Kidney (tissue), 14 donors: ENCODE results near the gene KCNG2. TPM values are rescaled to one million over a fixed set of nuclear protein-coding genes. Genes with fewer than 3 reads are reported as not detected.

ENCODE experiments used
- DNase-seq, 5 donors: peaks; one replicate each; pipeline ENCODE4 v3.0.0-alpha.2; 2013 to 2020
- FAIRE-seq: peaks from 2 replicates; lab custom pipeline; 2012; peaks lifted over from hg19 to GRCh38; lab: Jason Lieb, UNC
- H3K27ac ChIP-seq, 2 donors: one replicate each; pipeline ENCODE4 v1.7.0; 2013; ENCODE audit warnings: low read depth in 2 of 2, low read length in 2 of 2, inconsistent platforms in 1 of 2
- H3K27me3 ChIP-seq: one replicate; pipeline ENCODE4 v1.7.1; 2013; ENCODE audit warnings: low read length, inconsistent platforms; ENCODE audit not compliant: control insufficient read depth, insufficient read depth
- H3K36me3 ChIP-seq, 3 donors: one replicate each; pipeline versions ENCODE4 v1.7.0 to v1.7.1; 2013; ENCODE audit warnings: low read length in 3 of 3, control low read depth in 1 of 3, inconsistent platforms in 1 of 3; ENCODE audit not compliant: insufficient read depth in 3 of 3, control insufficient read depth in 2 of 3
- H3K4me1 ChIP-seq, 3 donors: one replicate each; pipeline versions ENCODE4 v1.7.0 to v1.7.1; 2013; ENCODE audit warnings: low read length in 3 of 3, inconsistent platforms in 1 of 3, low read depth in 1 of 3; ENCODE audit not compliant: control insufficient read depth in 2 of 3, insufficient read depth in 2 of 3
- H3K4me3 ChIP-seq, 3 donors: one replicate each; pipeline versions ENCODE4 v1.7.0 to v1.8.1; 2013; ENCODE audit warnings: low read length in 3 of 3, control low read depth in 1 of 3, inconsistent platforms in 1 of 3
- H3K9ac ChIP-seq, 3 donors: one replicate each; pipeline versions ENCODE4 v1.7.0 to v1.7.1; 2013; ENCODE audit warnings: low read length in 3 of 3, control low read depth in 1 of 3, inconsistent platforms in 1 of 3
- H3K9me3 ChIP-seq, 3 donors: one replicate each; pipeline versions ENCODE4 v1.7.0 to v1.7.1; 2013; ENCODE audit warnings: low read length in 3 of 3, control low read depth in 1 of 3, inconsistent platforms in 1 of 3; ENCODE audit not compliant: control insufficient read depth in 2 of 3, insufficient read depth in 1 of 3
- CTCF ChIP-seq: IDR thresholded peaks from 3 replicates; pipeline ENCODE4 v1.5.1; 2012; ENCODE audit warnings: mild to moderate bottlenecking, moderate library complexity, borderline replicate concordance; ENCODE audit not compliant: insufficient read depth; ENCODE audit errors: extremely low read depth
- intact Hi-C: fragments of 100-400 bp; cut with DNase I; formaldehyde crosslinking; loops from one replicate; pipeline ENCODE4 v1.11.1; 2022
- polyA plus RNA-seq: library from polyadenylated mRNA; stranded (reverse); fragments of 350-450 nt; fragmentation: Illumina TruSeq; extraction: RNeasy Lipid Tissue Mini Kit (QIAGEN cat#74804); gene quantifications from one replicate; pipeline ENCODE4 v1.2.3, GENCODE V29; 2014; ENCODE audit warnings: low read depth, low replicate concordance; ENCODE audit not compliant: insufficient read depth
- total RNA-seq: library from RNA; stranded (reverse); fragmentation: NEBNext Ultra II Directional; extraction: Animal tissue kit (Norgen Biotek cat#: 25700); gene quantifications from one replicate; pipeline ENCODE4 v1.2.1, GENCODE V29; 2021
- donor health status: control.
- donor health status: control.
- donor health status: control.
- donor health status: control.
- donor health status: control.
- donor health status: DM: yes; HTN: yes; CAD: no.
- donor health status: Normal renal cell carcinoma (clear cell type).

KCNG2 gene
- total and polyA plus RNA-seq, 2 donors from 2014 or later = 0.76 TPM; not detected in 1

GRCh38 chr18:79859314-79859713 is 61.6 kb downstream of the KCNG2 start:
- no peak overlapping the region for H3K27ac ChIP-seq
- intact Hi-C loops = no loop called here
- no peaks in the 10 kb centered on the region for H3K9me3 ChIP-seq
- H3K36me3 ChIP-seq = no peaks in the 10 kb centered on the region
- no peaks in the 10 kb centered on the region for H3K4me1 ChIP-seq
- DNase-seq = no peak
- TF ChIP-seq CTCF = no peak
- H3K4me3 ChIP-seq = no peak overlapping the region
- no peak for FAIRE-seq
- no peak overlapping the region for H3K9ac ChIP-seq
- H3K27me3 ChIP-seq = no peaks in the 10 kb centered on the region

GRCh38 chr18:79861687-79862086 is 63.9 kb downstream of the KCNG2 start:
- H3K4me3 ChIP-seq = no peak overlapping the region
- H3K27ac ChIP-seq = no peak overlapping the region
- no peak for TF ChIP-seq CTCF
- no peaks in the 10 kb centered on the region for H3K9me3 ChIP-seq
- FAIRE-seq (no peak), DNase-seq (no peak)
- H3K4me1 ChIP-seq = no peaks in the 10 kb centered on the region
- no peaks in the 10 kb centered on the region for H3K36me3 ChIP-seq
- no peaks in the 10 kb centered on the region for H3K27me3 ChIP-seq
- H3K9ac ChIP-seq = no peak overlapping the region
- intact Hi-C loops = no loop called here

GRCh38 chr18:79862562-79862961 is 64.8 kb downstream of the KCNG2 start:
- no peak for TF ChIP-seq CTCF
- intact Hi-C loops = no loop called here
- no peak overlapping the region for H3K9ac ChIP-seq
- no peaks in the 10 kb centered on the region for H3K4me1 ChIP-seq
- no peaks in the 10 kb centered on the region for H3K27me3 ChIP-seq
- FAIRE-seq (no peak), DNase-seq (no peak)
- H3K27ac ChIP-seq = no peak overlapping the region
- H3K4me3 ChIP-seq = no peak overlapping the region
- no peaks in the 10 kb centered on the region for H3K36me3 ChIP-seq
- no peaks in the 10 kb centered on the region for H3K9me3 ChIP-seq
